Prostate gland (tissue), 2 donors: ENCODE measurements around the gene GPR82. TPM values are rescaled to one million over a fixed set of nuclear protein-coding genes. Genes with fewer than 3 reads are reported as not detected.

Experiments used
- DNase-seq: peaks from one replicate; pipeline ENCODE4 v3.0.0-alpha.2; 2019; ENCODE audit warnings: low spot score
- H3K27ac ChIP-seq, 2 donors: fragments of 200-600 bp; sonication (generic); 2 replicates each; pipeline ENCODE4 v1.5.1; 2017 to 2019
- H3K27me3 ChIP-seq: fragments of 200-600 bp; sonication (generic); replicated peaks from 2 replicates; pipeline ENCODE4 v1.5.1; 2019; ENCODE audit not compliant: insufficient read depth
- H3K36me3 ChIP-seq, 2 donors: fragments of 200-600 bp; sonication (generic); 1 replicate in 1 of 2; 2 replicates in 1 of 2; pipeline versions ENCODE4 v1.5.1 to v1.8.1; 2017 to 2019
- H3K4me1 ChIP-seq: fragments of 200-600 bp; sonication (generic); replicated peaks from 2 replicates; pipeline ENCODE4 v1.5.1; 2019
- H3K4me3 ChIP-seq, 2 donors: fragments of 200-600 bp; sonication (generic); 2 replicates each; pipeline ENCODE4 v1.5.1; 2017 to 2019
- H3K9me3 ChIP-seq: fragments of 200-600 bp; sonication (generic); 2 replicates; pipeline ENCODE4 v1.5.1; 2017
- CTCF ChIP-seq, 4 experiments: fragments of 200-600 bp in 2 of 4; fragments of 450-650 bp in 2 of 4; sonication (generic) in 2 of 4; IDR thresholded peaks; 1 replicate in 3 of 4; 2 replicates in 1 of 4; pipeline ENCODE4 v1.5.1; 2016 to 2019; ENCODE audit warnings: antibody characterized with exemption in 4 of 4, mild to moderate bottlenecking in 2 of 4, moderate library complexity in 2 of 4
- POLR2A ChIP-seq: fragments of 450-650 bp; IDR thresholded peaks from one replicate; pipeline ENCODE4 v1.6.1; 2016; ENCODE audit warnings: antibody characterized with exemption, mild to moderate bottlenecking
- POLR2AphosphoS5 ChIP-seq: sonication (generic); formaldehyde crosslinking; IDR thresholded peaks from one replicate; pipeline ENCODE4 v1.6.1; 2017; ENCODE audit warnings: antibody characterized with exemption
- WGBS: methylation state at CpG from one replicate; pipeline ENCODE4 v1.1.5; 2018; 5-methylcytosine and 5-hydroxymethylcytosine counted together
- intact Hi-C: fragments of 100-400 bp; cut with DNase I; formaldehyde crosslinking; loops from one replicate; pipeline ENCODE4 v1.14.2; 2022
- total RNA-seq, 2 donors: library from RNA; depleted of rRNA; stranded (reverse); fragments of >200 nt; gene quantifications; one replicate each; pipeline ENCODE4 v1.1.0, GENCODE V29; 2016

GPR82 gene
- total RNA-seq, 2 donors from 2014 or later = 0.28 to 0.41 TPM

GRCh38 chrX:41686788-41687187 lies 37.2 kb upstream of the GPR82 start:
- TF ChIP-seq CTCF (IDR thresholded peaks at IDR 0.05) (no peak), POLR2AphosphoS5 (no peak), POLR2A (no peak)
- Histone ChIP-seq H3K4me1 (no peaks in the 10 kb centered on the region), H3K4me3 (no peak overlapping the region), H3K36me3 (no peaks in the 10 kb centered on the region), H3K27me3 (no peaks in the 10 kb centered on the region), H3K9me3 (no peaks in the 10 kb centered on the region), H3K27ac (no peak overlapping the region)
- WGBS = 78% methylated on average over 4 of the region's 4 CpGs
- DNase-seq = no peak
- intact Hi-C loops = no loop called here

GRCh38 chrX:41688156-41688555 lies 35.8 kb upstream of the GPR82 start:
- H3K36me3 ChIP-seq = no peaks in the 10 kb centered on the region
- DNase-seq = no peak
- TF ChIP-seq CTCF (IDR thresholded peaks at IDR 0.05) (no peak), POLR2A (no peak), POLR2AphosphoS5 (no peak)
- no peaks in the 10 kb centered on the region for H3K9me3 ChIP-seq
- intact Hi-C loops = no loop called here
- H3K27me3 ChIP-seq = no peaks in the 10 kb centered on the region
- no peaks in the 10 kb centered on the region for H3K4me1 ChIP-seq
- H3K27ac ChIP-seq = no peak overlapping the region
- H3K4me3 ChIP-seq = no peak overlapping the region
- WGBS = 31% methylated on average over 2 of the region's 2 CpGs

GRCh38 chrX:41688835-41689234 lies 35.1 kb upstream of the GPR82 start, which contains the start of gene GPR34:
Gene GPR34 (plus strand): TSS chrX:41688973. CDS start chrX:41695634, 6,661 bp downstream.
- Histone ChIP-seq H3K27ac (no peak within 1 kb of the TSS), H3K9me3 (no peaks in the 10 kb centered on the region), H3K4me1 (no peaks in the 10 kb centered on the region), H3K36me3 (no peaks in the 10 kb centered on the region), H3K4me3 (no peak within 1 kb of the TSS), H3K27me3 (no peaks in the 10 kb centered on the region)
- 54% methylated on average over 8 of the region's 8 CpGs for WGBS
- TF ChIP-seq POLR2AphosphoS5 (no peak), CTCF (IDR thresholded peaks at IDR 0.05) (no peak), POLR2A (no peak)
- DNase-seq = no peak
- intact Hi-C loops = no loop called here

- TF ChIP-seq POLR2A (no peak), CTCF (IDR thresholded peaks at IDR 0.05) (no peak), POLR2AphosphoS5 (no peak)
- intact Hi-C loops = no loop called here
- H3K9me3 ChIP-seq = no peaks in the 10 kb centered on the region
- 88% methylated on average over 3 of the region's 3 CpGs for WGBS
- no peak overlapping the region for H3K4me3 ChIP-seq
- no peak for DNase-seq
- H3K4me1 ChIP-seq = no peaks in the 10 kb centered on the region
- H3K27ac ChIP-seq = no peak overlapping the region
- no peaks in the 10 kb centered on the region for H3K36me3 ChIP-seq
- no peaks in the 10 kb centered on the region for H3K27me3 ChIP-seq
Measured at GRCh38 chrX:41689711-41690110, 34.3 kb upstream of the GPR82 start.

- Histone ChIP-seq H3K27ac (no peak overlapping the region), H3K36me3 (no peaks in the 10 kb centered on the region), H3K27me3 (no peaks in the 10 kb centered on the region), H3K9me3 (no peaks in the 10 kb centered on the region), H3K4me3 (no peak overlapping the region), H3K4me1 (no peaks in the 10 kb centered on the region)
- intact Hi-C loops = no loop called here
- no peak for TF ChIP-seq POLR2A
- no peak for TF ChIP-seq POLR2AphosphoS5
- TF ChIP-seq CTCF (IDR thresholded peaks at IDR 0.05) = no peak
- WGBS = 73% methylated on average over 1 of the region's 1 CpG
- no peak for DNase-seq
Measured at GRCh38 chrX:41692162-41692749, 31.7 kb upstream of the GPR82 start.
